HG02852 (cell line): ENCODE results near the gene EHBP1.
"Not testable (repeated sequence)": the region's sequence is repeated elsewhere in the genome, so short reads cannot be mapped to it uniquely, and the experiment has no call there.

ENCODE experiments used
- ATAC-seq: cut with Tn5 transposase; IDR thresholded peaks from one replicate; pipeline ENCODE4 v1.9.1; 2021; ENCODE audit warnings: mild to moderate bottlenecking, moderate library complexity; ENCODE audit not compliant: unreplicated experiment

Gene EHBP1

GRCh38 chr2:62704654-62705006, 883 bp upstream of the EHBP1 start:
- no peak for ATAC-seq

DNA sequence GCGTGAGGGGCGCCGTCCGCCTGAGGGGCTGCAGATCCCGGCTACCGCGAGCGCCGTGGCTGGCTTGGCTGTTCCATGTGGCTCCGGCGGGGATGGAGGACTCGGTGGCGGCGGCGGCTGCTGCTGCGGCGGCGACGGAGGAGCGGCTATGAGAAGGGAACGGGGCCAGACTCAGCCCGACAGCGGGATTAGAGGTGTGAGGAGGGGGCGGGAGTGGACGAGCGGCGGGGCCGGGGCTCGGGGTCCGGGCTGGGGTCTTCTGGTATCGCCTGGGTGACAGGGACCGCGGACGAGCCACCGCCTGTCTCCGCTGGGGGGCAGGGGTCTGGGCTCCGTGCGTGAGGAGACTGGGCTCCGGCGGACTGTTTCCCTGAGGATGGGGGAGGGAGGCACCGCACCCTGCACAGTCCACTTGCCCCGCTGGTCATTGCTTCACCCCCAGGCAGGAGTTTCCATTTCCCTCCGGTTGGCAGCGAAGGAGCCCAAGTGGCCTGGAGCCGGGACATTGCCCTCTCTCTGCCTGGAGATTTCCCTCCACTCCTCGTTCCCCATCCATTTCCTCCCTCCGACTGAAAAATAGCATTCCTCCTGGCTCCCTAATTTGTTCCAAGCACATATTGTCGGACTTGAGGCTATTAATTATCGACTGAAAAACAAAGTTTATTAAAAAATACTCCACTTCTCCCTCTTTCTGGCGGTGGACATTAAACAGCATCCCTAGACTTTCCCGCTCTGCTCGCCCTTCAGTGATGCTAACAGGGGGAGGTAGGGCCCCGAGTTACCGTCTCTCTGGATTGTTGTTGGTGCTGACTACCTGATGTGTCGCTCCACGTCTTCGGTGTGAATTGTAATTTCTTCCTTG, 577 bp downstream of the EHBP1 start:
- ATAC-seq = peak; percentile 2

DNA sequence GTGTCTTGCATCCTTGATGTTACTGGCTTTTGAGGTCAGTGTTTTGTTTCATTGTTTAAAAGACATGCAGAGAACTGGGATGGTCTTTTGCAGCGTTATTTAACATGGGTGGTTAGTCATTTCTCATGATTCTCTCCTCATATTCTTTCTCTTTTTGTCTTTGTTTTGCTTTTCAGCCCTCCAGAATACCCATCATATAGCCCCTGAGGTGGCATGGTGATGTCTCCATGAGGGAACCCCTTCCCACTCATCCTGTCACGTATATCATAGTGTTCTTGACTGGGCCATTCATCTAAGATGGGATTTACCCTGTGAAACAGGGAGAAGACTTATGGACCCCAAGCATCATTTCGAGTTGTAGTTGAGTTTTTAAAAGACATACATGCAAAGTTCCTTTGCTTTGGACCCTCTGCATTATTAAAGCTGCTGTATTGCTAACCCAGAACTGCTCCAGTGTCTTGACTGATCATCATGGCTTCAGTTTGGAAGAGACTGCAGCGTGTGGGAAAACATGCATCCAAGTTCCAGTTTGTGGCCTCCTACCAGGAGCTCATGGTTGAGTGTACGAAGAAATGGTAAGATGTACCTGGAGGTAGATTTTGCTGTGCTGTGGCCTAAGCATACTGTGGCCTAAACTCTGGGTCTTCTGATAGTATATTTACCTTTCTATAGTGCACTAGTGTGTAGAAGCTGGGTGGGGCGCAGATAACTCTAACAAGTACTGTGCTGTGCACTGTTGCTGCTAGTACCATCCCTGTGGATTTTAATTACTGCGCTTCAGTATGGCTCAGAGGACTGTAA, 1.4 kb downstream of the EHBP1 start:
- ATAC-seq = no peak

- no peak for ATAC-seq
Observed at GRCh38 chr2:62708751-62709150, 3.2 kb downstream of the EHBP1 start.

DNA sequence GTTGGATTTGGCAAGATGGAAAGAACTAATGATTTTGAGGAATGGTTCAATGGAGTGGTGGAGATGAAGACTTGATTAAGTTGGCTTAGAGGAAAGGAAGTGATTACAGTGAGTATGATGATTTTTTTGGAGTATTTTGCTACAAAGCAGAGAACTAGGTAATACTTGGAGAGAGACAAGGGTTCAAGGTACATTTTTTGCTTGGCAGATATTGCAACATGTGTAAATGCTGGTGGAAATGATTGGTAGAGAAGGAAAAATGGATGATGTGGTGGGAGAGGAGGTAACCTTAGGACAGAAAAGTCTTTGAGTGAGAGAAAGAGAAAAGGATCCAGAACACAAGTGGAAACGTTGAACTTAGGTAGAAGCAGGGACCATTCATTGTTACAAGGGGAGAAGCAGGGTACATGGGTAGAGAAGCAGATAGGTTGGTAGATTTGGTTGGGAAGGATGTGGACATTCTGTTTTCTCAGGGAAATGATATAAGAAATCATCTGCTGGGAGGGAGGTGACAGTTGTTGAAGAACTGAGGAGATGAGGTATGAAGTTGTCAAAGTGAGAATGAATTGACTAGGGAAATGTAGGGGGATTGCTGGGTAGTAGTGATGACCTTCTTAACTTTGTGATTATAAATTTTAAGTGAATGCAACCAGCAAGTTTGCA, 6.5 kb downstream of the EHBP1 start:
- ATAC-seq = no peak

GRCh38 chr2:62713196-62713595, 7.7 kb downstream of the EHBP1 start:
- not testable (repeated sequence) for ATAC-seq

GRCh38 chr2:62713837-62714236, 8.3 kb downstream of the EHBP1 start:
- no peak for ATAC-seq

GRCh38 chr2:62716768-62717167, 11.3 kb downstream of the EHBP1 start:
- ATAC-seq = no peak

DNA sequence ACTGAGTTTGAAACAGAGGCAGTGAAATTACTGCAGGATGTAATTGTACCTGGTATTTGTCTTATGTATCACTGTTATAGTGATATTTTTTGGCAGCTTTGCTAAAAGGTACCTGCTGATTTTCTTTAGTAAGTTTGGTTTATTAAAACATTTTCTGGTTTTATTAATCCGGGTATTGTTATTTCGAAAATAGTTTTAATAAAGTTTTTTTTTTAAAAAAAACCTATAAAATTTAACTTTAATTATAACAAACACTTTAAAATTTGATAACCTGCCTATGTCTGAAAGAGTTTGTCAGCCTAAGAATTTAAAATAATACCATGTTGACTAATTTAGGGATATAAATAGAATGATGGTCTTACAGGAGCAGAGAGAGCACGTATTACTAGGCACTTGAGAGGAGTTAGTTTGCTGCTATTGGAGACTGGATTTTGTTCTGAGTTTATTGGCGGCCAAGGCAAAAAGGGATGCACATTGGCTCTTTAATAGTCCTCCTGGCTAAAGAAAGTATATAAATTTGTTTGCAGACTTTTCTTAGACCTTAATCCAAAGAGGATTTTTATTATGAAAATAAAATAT, 12.1 kb downstream of the EHBP1 start:
- ATAC-seq = no peak

- ATAC-seq = no peak
Observed at GRCh38 chr2:62718225-62718822, 12.8 kb downstream of the EHBP1 start.

GRCh38 chr2:62719757-62720156, 14.2 kb downstream of the EHBP1 start:
- no peak for ATAC-seq

- ATAC-seq = no peak
Observed at GRCh38 chr2:62722679-62723078, 17.2 kb downstream of the EHBP1 start.

- no peak for ATAC-seq
Observed at GRCh38 chr2:62723253-62723652, 17.7 kb downstream of the EHBP1 start.

- no peak for ATAC-seq
Observed at GRCh38 chr2:62724106-62724505, 18.6 kb downstream of the EHBP1 start.

GRCh38 chr2:62724886-62725711, 19.6 kb downstream of the EHBP1 start:
- ATAC-seq = no peak

- no peak for ATAC-seq
Observed at GRCh38 chr2:62725712-62726055, 20.2 kb downstream of the EHBP1 start.

- peak; percentile 59 for ATAC-seq
Observed at GRCh38 chr2:62727259-62727867, 21.9 kb downstream of the EHBP1 start.

- no peak for ATAC-seq
Observed at GRCh38 chr2:62727876-62728566, 22.5 kb downstream of the EHBP1 start.

GRCh38 chr2:62731275-62731674, 25.8 kb downstream of the EHBP1 start:
- ATAC-seq = no peak
